ENCODE measurements around the gene SLC24A3.

The SLC24A3 gene

GRCh38 chr20:19314621-19315020 is 102.2 kb downstream of the SLC24A3 start:
- H3K4me1 ChIP-seq (ENCODE audit: control insufficient read depth in 5 of 5, insufficient read depth in 5 of 5, low read length in 5 of 5) = peaks cover 6 to 25% (median 21%) of the 10 kb centered on the region in 5 donors
- no peaks in the 10 kb centered on the region for H3K9me3 ChIP-seq (ENCODE audit: control insufficient read depth in 5 of 5, low read length in 5 of 5)
- H3K36me3 ChIP-seq (ENCODE audit: control insufficient read depth in 5 of 5, insufficient read depth in 5 of 5, low read length in 5 of 5) = no peaks in the 10 kb centered on the region
- H3K27me3 ChIP-seq (ENCODE audit: control insufficient read depth in 5 of 5, insufficient read depth in 4 of 5, low read length in 5 of 5) = no peaks in the 10 kb centered on the region
- H3K27ac ChIP-seq (ENCODE audit: low read depth, low read length) = no peak overlapping the region
- H3K4me3 ChIP-seq (ENCODE audit: low read depth in 1 of 5, low read length in 5 of 5) = no peak overlapping the region
- no peak overlapping the region for H3K9ac ChIP-seq (ENCODE audit: low read length in 5 of 5)

- Histone ChIP-seq H3K4me1 (ENCODE audit: control insufficient read depth in 5 of 5, insufficient read depth in 5 of 5, low read length in 5 of 5) (peaks cover 6 to 25% (median 21%) of the 10 kb centered on the region in 5 donors), H3K27me3 (ENCODE audit: control insufficient read depth in 5 of 5, insufficient read depth in 4 of 5, low read length in 5 of 5) (no peaks in the 10 kb centered on the region), H3K36me3 (ENCODE audit: control insufficient read depth in 5 of 5, insufficient read depth in 5 of 5, low read length in 5 of 5) (no peaks in the 10 kb centered on the region), H3K9ac (ENCODE audit: low read length in 5 of 5) (no peak overlapping the region), H3K4me3 (ENCODE audit: low read depth in 1 of 5, low read length in 5 of 5) (peak overlapping the region in 1 of 5 donors; percentile 5), H3K27ac (ENCODE audit: low read depth, low read length) (no peak overlapping the region), H3K9me3 (ENCODE audit: control insufficient read depth in 5 of 5, low read length in 5 of 5) (no peaks in the 10 kb centered on the region)
Measured at GRCh38 chr20:19317237-19318069, 105.0 kb downstream of the SLC24A3 start.

GRCh38 chr20:19318610-19319009 is 106.2 kb downstream of the SLC24A3 start:
- Histone ChIP-seq H3K9ac (ENCODE audit: low read length in 5 of 5) (no peak overlapping the region), H3K27me3 (ENCODE audit: control insufficient read depth in 5 of 5, insufficient read depth in 4 of 5, low read length in 5 of 5) (no peaks in the 10 kb centered on the region), H3K9me3 (ENCODE audit: control insufficient read depth in 5 of 5, low read length in 5 of 5) (no peaks in the 10 kb centered on the region), H3K4me1 (ENCODE audit: control insufficient read depth in 5 of 5, insufficient read depth in 5 of 5, low read length in 5 of 5) (peaks cover 6 to 25% (median 21%) of the 10 kb centered on the region in 5 donors), H3K27ac (ENCODE audit: low read depth, low read length) (no peak overlapping the region), H3K4me3 (ENCODE audit: low read depth in 1 of 5, low read length in 5 of 5) (no peak overlapping the region), H3K36me3 (ENCODE audit: control insufficient read depth in 5 of 5, insufficient read depth in 5 of 5, low read length in 5 of 5) (no peaks in the 10 kb centered on the region)

- Histone ChIP-seq H3K4me3 (ENCODE audit: low read depth in 1 of 5, low read length in 5 of 5) (no peak overlapping the region), H3K36me3 (ENCODE audit: control insufficient read depth in 5 of 5, insufficient read depth in 5 of 5, low read length in 5 of 5) (no peaks in the 10 kb centered on the region), H3K27me3 (ENCODE audit: control insufficient read depth in 5 of 5, insufficient read depth in 4 of 5, low read length in 5 of 5) (no peaks in the 10 kb centered on the region), H3K4me1 (ENCODE audit: control insufficient read depth in 5 of 5, insufficient read depth in 5 of 5, low read length in 5 of 5) (peaks cover 6 to 21% (median 21%) of the 10 kb centered on the region in 5 donors), H3K9ac (ENCODE audit: low read length in 5 of 5) (no peak overlapping the region), H3K9me3 (ENCODE audit: control insufficient read depth in 5 of 5, low read length in 5 of 5) (no peaks in the 10 kb centered on the region), H3K27ac (ENCODE audit: low read depth, low read length) (no peak overlapping the region)
Measured at GRCh38 chr20:19320005-19320404, 107.6 kb downstream of the SLC24A3 start.

GRCh38 chr20:19321176-19321575 is 108.7 kb downstream of the SLC24A3 start:
- H3K4me3 ChIP-seq (ENCODE audit: low read depth in 1 of 5, low read length in 5 of 5) = no peak overlapping the region
- H3K9me3 ChIP-seq (ENCODE audit: control insufficient read depth in 5 of 5, low read length in 5 of 5) = no peaks in the 10 kb centered on the region
- no peaks in the 10 kb centered on the region for H3K36me3 ChIP-seq (ENCODE audit: control insufficient read depth in 5 of 5, insufficient read depth in 5 of 5, low read length in 5 of 5)
- H3K4me1 ChIP-seq (ENCODE audit: control insufficient read depth in 5 of 5, insufficient read depth in 5 of 5, low read length in 5 of 5) = peaks cover 6 to 21% (median 19%) of the 10 kb centered on the region in 5 donors
- no peak overlapping the region for H3K27ac ChIP-seq (ENCODE audit: low read depth, low read length)
- H3K27me3 ChIP-seq (ENCODE audit: control insufficient read depth in 5 of 5, insufficient read depth in 4 of 5, low read length in 5 of 5) = no peaks in the 10 kb centered on the region
- no peak overlapping the region for H3K9ac ChIP-seq (ENCODE audit: low read length in 5 of 5)

- Histone ChIP-seq H3K4me1 (ENCODE audit: control insufficient read depth in 5 of 5, insufficient read depth in 5 of 5, low read length in 5 of 5) (peaks cover 6 to 11% (median 8%) of the 10 kb centered on the region in 5 donors), H3K4me3 (ENCODE audit: low read depth in 1 of 5, low read length in 5 of 5) (no peak overlapping the region), H3K27me3 (ENCODE audit: control insufficient read depth in 5 of 5, insufficient read depth in 4 of 5, low read length in 5 of 5) (no peaks in the 10 kb centered on the region), H3K9ac (ENCODE audit: low read length in 5 of 5) (no peak overlapping the region), H3K36me3 (ENCODE audit: control insufficient read depth in 5 of 5, insufficient read depth in 5 of 5, low read length in 5 of 5) (no peaks in the 10 kb centered on the region), H3K9me3 (ENCODE audit: control insufficient read depth in 5 of 5, low read length in 5 of 5) (no peaks in the 10 kb centered on the region), H3K27ac (ENCODE audit: low read depth, low read length) (no peak overlapping the region)
Measured at GRCh38 chr20:19322061-19322985, 109.9 kb downstream of the SLC24A3 start.

- Histone ChIP-seq H3K27ac (ENCODE audit: low read depth, low read length) (no peak overlapping the region), H3K36me3 (ENCODE audit: control insufficient read depth in 5 of 5, insufficient read depth in 5 of 5, low read length in 5 of 5) (no peaks in the 10 kb centered on the region)
Measured at GRCh38 chr20:19327401-19327800, 115.0 kb downstream of the SLC24A3 start.

GRCh38 chr20:19328676-19329075 is 116.2 kb downstream of the SLC24A3 start:
- H3K9ac ChIP-seq (ENCODE audit: low read length in 5 of 5) = no peak overlapping the region
- H3K4me1 ChIP-seq (ENCODE audit: control insufficient read depth in 5 of 5, insufficient read depth in 5 of 5, low read length in 5 of 5) = peaks cover 0 to 8% (median 4%) of the 10 kb centered on the region in 5 donors
- no peaks in the 10 kb centered on the region for H3K27me3 ChIP-seq (ENCODE audit: control insufficient read depth in 5 of 5, insufficient read depth in 4 of 5, low read length in 5 of 5)
- H3K9me3 ChIP-seq (ENCODE audit: control insufficient read depth in 5 of 5, low read length in 5 of 5) = no peaks in the 10 kb centered on the region
- H3K27ac ChIP-seq (ENCODE audit: low read depth, low read length) = no peak overlapping the region
- no peaks in the 10 kb centered on the region for H3K36me3 ChIP-seq (ENCODE audit: control insufficient read depth in 5 of 5, insufficient read depth in 5 of 5, low read length in 5 of 5)
- H3K4me3 ChIP-seq (ENCODE audit: low read depth in 1 of 5, low read length in 5 of 5) = no peak overlapping the region

More at GRCh38 chr20:19327401-19327800, 115.0 kb downstream of the SLC24A3 start:
- Histone ChIP-seq H3K4me1 (ENCODE audit: control insufficient read depth in 5 of 5, insufficient read depth in 5 of 5, low read length in 5 of 5) (peaks cover 0 to 5% (median under 1%) of the 10 kb centered on the region in 5 donors), H3K9ac (ENCODE audit: low read length in 5 of 5) (no peak overlapping the region), H3K27me3 (ENCODE audit: control insufficient read depth in 5 of 5, insufficient read depth in 4 of 5, low read length in 5 of 5) (no peaks in the 10 kb centered on the region), H3K9me3 (ENCODE audit: control insufficient read depth in 5 of 5, low read length in 5 of 5) (no peaks in the 10 kb centered on the region), H3K4me3 (ENCODE audit: low read depth in 1 of 5, low read length in 5 of 5) (no peak overlapping the region)

- no peak overlapping the region for H3K27ac ChIP-seq (ENCODE audit: low read depth, low read length)
- H3K4me1 ChIP-seq (ENCODE audit: control insufficient read depth in 5 of 5, insufficient read depth in 5 of 5, low read length in 5 of 5) = peaks cover 0 to 8% (median 4%) of the 10 kb centered on the region in 5 donors
- no peak overlapping the region for H3K9ac ChIP-seq (ENCODE audit: low read length in 5 of 5)
- no peaks in the 10 kb centered on the region for H3K27me3 ChIP-seq (ENCODE audit: control insufficient read depth in 5 of 5, insufficient read depth in 4 of 5, low read length in 5 of 5)
- no peak overlapping the region for H3K4me3 ChIP-seq (ENCODE audit: low read depth in 1 of 5, low read length in 5 of 5)
- H3K36me3 ChIP-seq (ENCODE audit: control insufficient read depth in 5 of 5, insufficient read depth in 5 of 5, low read length in 5 of 5) = no peaks in the 10 kb centered on the region
- H3K9me3 ChIP-seq (ENCODE audit: control insufficient read depth in 5 of 5, low read length in 5 of 5) = no peaks in the 10 kb centered on the region
Measured at GRCh38 chr20:19330038-19330437, 117.6 kb downstream of the SLC24A3 start.

GRCh38 chr20:19330731-19331130 is 118.3 kb downstream of the SLC24A3 start:
- no peaks in the 10 kb centered on the region for H3K9me3 ChIP-seq (ENCODE audit: control insufficient read depth in 5 of 5, low read length in 5 of 5)
- H3K9ac ChIP-seq (ENCODE audit: low read length in 5 of 5) = no peak overlapping the region
- no peak overlapping the region for H3K27ac ChIP-seq (ENCODE audit: low read depth, low read length)
- H3K4me1 ChIP-seq (ENCODE audit: control insufficient read depth in 5 of 5, insufficient read depth in 5 of 5, low read length in 5 of 5) = peaks cover 0 to 8% (median 4%) of the 10 kb centered on the region in 5 donors
- H3K4me3 ChIP-seq (ENCODE audit: low read depth in 1 of 5, low read length in 5 of 5) = no peak overlapping the region
- no peaks in the 10 kb centered on the region for H3K27me3 ChIP-seq (ENCODE audit: control insufficient read depth in 5 of 5, insufficient read depth in 4 of 5, low read length in 5 of 5)
- no peaks in the 10 kb centered on the region for H3K36me3 ChIP-seq (ENCODE audit: control insufficient read depth in 5 of 5, insufficient read depth in 5 of 5, low read length in 5 of 5)
